ENCODE measurements around the gene FBRS.
"Not testable (repeated sequence)": the region's sequence is repeated elsewhere in the genome, so short reads cannot be mapped to it uniquely, and the experiment has no call there.

The FBRS gene

DNA sequence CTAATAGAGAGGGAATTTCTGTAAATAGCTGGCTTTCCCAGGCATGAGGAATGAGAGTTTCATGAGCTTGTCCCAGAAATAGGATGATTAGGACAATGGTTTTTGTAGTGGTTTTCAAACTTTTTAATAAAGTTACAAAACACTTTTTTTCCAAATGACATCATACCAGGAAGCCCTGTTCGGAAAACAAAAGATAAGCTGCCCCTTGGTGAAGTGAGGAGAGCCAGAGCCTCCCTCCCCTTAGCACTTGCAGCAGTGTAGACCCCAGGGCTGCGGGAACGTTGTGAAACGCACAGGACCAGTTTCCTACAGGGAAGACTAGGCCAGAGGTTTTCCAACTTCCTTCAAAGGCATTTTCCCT lies 7.6 kb downstream of the FBRS start:
- no peak for DNase-seq

DNA sequence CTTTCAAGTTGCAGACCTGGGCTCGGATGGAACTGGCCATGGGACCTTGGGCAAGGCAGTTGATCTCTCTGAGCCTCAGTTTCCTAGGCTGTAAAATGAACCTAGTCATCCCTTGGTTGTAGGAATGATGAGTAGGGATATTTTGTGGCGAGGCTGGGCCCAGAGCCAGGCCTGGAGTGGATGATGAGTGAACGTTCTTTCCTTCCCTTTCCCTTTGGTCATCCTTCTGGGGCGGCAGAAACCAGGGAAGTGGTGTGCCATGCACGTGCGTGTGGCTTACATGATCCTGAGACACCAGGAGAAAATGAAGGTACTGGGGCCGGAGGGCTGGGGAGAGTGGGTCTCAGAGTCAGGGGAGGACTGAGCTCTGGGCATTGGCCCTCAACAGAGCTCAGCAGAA lies 8.4 kb downstream of the FBRS start:
- no peak for DNase-seq

DNA sequence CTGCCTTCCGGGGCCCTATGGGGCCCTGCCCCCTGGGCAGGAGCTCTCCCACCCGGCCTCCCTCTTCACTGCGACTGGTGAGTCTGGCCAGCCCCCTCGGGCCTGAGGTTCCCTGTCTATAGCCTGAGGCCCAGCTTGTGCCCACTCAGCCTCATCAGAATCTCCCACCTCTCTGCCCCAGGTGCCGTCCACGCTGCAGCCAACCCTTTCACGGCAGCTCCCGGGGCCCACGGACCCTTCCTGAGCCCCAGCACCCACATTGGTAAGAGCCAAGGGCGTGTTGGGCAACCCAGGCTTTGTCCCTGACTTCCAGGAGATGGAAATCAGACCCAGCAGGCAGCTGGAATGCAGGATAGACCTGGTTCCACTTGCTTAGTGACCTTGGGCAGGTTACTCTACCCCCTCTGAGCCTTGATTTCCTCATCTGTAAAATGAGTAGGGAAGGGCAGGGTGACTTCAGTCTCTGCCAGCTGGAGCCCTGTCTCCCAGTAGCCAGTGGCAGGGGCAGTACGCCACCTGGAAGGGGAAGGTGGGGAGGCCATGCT lies 9.2 kb downstream of the FBRS start:
- DNase-seq: no peak

DNA sequence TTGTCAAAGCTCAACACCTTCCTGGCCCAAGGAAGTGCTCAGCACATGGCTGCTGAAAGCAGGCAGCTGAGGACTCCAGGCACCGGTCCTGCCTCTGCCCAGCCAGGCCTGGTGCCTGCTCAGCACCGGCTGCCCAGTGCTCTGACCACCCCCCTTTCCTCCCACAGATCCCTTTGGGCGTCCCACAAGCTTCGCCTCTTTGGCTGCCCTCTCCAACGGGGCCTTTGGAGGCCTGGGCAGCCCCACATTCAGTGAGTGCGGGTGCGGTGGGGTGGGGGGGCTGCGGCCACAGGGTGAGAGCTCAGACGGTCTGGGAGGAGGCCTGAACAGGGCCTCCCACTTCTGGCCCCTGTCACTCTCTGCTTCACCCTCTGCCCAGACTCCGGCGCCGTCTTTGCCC lies 10.2 kb downstream of the FBRS start:
- no peak for DNase-seq

DNA sequence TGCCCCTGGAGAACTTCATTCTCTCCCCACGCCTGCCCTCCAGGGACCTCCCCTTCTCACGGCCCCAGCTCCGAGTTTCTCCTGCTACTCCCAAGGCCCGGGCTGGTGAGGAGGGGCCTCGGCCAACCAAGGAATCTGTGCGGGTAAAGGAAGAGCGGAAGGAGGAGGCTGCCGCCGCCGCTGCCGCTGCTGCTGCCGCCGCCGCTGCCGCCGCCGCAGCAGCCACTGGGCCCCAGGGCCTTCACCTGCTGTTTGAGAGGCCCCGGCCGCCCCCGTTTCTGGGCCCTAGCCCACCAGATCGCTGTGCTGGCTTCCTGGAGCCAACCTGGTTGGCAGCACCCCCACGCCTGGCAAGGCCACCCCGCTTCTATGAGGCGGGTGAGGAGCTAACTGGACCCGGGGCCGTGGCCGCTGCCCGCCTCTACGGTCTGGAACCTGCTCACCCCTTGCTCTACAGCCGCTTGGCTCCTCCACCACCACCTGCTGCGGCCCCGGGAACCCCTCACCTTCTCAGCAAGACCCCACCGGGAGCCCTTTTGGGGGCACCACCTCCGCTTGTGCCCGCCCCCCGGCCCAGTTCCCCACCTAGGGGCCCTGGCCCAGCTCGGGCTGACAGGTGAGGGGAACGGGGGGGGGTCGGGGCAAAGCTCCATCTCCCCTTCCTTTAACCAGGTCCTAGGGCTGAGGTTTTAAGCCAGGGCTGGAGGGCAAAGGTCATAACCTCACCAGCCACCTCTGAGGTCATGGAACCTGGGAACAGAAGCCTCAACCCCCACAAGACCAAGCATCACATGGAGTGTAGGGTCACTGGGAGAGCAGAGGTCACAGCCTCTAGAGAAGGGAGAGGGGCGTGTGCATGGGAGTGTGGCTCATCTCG lies 11.0 kb downstream of the FBRS start:
- DNase-seq: no peak

DNA sequence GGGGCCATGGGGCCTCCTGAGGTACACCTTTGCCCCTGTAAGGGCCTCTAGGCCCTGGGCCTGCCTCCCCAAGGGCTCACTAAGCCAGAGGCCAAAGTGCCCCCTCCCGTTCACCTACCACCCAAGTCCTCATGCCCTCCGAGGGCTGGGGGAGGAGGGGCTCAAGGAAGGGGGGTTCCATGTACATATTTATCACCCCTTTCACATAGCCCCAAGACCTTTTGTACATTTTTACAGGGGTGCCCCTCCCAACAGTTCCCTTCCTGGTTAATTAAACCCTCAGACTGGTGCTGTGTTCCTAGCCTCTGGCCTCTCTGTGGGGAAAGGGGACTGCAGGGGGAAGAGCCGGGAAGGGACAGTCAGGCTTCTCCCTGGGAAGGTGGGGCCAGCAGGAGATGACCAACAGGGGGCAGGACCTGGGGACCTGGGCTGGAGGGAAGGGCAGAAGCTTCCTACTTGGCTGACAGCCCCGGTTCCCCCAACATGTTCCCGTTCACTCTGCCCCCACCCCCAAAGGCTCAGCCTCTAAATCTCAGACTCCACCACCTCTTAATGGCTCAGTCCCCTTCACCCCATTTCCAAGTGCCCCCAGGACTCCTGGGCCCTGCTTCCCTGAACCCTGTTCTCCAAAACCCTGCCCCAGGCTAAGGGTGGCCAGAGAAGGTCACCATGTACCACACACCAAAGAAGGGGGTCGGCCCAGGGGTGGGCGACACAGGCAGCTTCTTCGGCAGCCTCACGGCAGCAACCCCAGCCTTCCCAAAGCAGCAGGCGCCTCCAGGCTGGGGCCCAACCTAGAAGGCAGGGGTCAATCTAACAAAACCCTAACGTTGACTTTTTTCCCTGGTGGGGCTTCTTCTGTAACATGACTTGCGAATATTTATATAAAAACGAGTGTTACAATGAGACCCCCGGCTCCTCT lies 11.9 kb downstream of the FBRS start:
- DNase-seq: no peak

DNA sequence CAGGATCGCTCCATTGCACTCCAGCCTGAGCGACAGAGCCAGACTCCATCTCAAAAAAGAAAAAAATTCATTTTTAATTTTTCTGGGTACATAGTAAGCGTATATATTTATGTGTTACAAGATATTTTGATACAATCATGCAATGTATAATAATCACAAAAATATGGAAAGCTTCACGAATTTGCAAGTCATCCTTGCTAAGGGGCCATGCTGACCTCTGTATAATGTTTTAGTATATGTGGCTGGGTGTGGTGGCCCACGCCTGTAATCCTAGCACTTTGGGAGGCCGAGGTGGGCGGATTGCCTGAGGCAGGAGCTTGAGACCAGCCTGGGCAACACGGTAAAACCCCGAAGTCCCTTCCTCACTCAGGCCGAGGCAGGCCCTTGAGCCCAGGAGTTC lies 16.9 kb downstream of the FBRS start:
- DNase-seq: no peak

DNA sequence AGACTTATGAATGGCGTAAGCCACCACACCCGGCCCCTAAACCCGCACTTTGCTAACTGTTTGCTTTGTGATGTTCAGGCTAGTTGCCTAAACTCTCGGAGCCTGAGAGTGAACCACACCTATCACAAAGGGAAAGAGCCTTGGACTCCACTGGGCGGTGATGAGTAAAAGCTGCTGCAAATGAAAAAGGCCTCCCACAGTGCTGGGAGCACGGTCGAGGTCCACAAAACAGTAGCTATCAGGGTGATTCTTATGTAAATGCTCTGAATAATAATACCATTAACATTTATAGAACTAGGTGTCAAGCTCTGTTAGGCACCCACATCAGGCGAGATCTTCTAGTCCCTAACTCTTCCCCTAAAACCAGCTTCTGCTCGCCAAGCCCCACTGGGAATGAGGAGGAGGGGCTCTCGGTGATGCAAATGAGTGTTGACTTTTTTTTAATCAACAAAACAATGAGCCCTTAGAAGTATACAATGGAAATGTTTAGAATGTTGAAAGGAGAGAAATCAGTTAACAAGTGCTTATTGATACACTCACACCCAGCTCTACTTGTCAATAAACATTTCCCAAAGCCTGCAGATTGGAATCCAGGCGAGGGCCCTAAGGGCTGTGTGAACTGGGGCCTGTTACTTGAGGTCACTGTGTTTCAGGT lies 19.8 kb downstream of the FBRS start:
- DNase-seq: no peak

DNA sequence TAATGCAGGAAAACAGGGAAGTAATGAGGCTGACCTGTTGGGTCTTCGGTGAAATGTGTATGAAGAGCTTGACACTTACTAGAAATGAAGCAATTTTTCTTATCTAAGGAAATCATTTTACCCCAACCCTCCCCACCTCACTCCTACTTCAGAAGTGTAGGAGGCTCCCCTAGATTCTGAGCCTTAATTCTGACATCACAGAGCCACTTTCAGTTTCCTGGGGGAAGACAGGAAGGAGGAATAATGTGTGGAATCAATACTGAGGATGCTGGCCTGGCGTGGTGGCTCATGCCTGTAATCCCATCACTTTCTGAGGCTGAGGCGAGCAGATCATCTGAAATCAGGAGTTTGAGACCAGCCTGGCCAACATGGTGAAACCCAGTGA lies 20.3 kb downstream of the FBRS start:
- DNase-seq: no peak

DNA sequence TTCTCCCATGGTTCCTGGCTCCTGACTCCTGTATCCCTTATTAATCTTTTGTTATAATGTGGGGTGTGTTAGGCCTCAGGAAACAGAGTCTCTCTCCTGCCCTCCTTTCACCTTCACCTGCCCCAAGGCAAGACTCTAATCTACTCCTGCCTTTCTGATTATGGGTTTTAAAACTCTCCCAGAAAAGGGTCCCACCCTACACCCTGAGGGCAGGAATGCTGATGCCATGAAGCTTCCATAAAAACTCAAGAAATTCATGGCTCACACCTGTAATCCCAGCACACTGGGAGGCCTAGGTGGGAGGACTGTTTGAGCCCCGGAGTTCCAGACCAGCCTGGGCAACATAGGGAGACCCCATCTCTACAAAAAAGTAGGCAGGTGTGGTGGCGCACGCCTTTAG lies 22.1 kb downstream of the FBRS start:
- no peak for DNase-seq

DNA sequence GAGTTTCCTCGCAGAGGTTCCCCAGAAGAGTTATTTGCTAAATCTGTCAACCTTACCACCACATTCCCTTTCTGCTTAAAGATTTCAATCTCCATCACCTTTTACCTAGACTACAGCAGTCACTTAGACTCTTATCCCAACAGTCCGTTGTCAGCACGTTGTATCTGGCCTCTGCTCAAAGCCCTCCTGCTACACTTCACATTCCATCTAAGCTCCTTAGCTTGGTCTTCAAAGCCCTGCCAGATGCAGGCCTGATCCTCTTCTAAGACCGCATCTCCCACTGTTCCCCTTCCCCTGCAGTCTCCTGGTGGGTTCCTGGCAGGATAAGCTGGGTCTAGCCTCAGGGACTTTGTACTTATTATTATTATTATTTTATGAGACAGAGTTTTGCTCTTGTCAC lies 30.5 kb downstream of the FBRS start:
- DNase-seq: no peak

DNA sequence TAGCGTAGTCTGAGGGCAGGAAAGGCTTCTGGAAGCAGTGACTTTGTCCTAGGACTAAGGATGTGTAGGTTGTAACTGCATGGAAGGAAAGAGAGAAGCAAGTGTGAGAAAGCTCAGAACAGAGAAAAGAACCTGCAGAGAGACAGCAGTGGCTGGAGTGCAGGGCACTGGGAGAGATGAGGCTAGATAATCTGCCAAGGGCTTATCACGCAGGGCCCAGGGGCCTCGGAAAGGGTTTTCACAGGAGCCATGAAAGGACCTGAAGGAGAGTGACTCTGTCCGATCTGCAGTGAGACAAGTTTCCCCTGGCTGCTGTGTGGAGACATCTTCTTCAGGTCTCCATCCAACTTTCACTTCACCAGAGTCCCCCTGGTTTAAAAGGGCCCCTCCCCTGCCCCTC lies 33.7 kb downstream of the FBRS start:
- no peak for DNase-seq

DNA sequence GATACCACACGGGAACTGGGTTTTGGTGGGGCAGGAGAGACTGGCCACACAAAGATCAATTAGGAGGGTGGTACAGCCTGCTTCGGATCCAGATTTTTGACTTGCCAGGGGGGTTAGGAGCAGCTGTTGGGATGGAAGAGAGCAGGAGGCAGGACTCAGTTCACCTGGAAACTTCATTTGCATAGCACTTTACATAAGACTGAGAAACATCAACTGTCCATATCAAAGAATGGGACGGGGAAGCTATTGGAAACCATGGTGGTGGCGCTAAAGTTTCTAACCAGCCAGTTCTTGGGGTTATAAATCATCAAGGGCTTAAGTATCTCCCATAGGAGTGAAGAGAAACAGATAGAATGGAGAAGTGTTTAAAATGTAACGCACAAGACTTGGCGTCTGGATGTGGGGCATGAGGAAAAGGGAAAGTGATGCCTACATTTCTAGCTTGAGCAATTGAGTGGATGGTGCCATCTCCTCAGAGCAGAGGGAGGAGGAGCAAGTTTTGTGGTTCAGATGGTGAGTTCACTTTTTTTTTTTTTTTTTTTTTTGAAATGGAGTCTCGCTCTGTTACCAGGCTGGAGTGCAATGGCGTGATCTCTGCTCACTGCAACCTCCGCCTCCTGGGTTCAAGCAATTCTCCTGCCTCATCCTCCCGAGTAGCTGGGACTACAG lies 34.3 kb downstream of the FBRS start:
- no peak for DNase-seq

DNA sequence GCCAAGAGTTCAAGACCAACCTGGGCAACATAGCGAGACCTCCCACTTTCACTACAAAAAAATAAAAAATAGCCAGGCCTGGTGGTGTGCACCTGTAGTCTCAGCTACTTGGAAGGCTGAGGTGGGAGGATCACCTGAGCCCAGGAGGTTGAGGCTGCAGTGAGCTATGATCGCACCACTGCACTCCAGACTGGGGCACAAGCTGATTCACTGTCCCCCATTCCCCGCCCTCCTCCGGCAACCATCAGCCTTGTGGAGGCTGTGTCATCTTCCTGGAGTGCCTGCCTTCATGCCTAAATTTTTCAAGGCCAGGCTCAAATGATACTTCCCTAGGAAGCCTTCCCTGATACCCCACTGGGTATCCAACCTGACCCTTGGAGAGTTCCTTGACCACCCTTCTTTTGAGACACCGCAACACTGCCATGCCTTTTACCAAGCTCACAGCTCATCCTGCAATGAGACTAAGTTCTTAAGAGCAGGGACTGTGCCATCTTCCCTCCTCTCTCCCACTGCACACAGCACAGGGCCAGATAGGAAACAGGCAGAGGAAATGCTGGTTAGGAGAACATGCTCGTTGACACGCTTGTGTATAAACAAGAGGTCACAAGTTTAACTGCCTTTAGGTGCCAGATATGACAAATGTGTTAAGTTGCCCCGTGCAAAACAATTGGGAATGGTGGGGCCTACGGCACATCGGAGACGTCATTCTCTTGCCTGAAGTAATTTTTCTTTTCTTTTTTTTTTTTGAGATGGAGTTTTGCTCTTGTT lies 36.9 kb downstream of the FBRS start:
- no peak for DNase-seq

DNA sequence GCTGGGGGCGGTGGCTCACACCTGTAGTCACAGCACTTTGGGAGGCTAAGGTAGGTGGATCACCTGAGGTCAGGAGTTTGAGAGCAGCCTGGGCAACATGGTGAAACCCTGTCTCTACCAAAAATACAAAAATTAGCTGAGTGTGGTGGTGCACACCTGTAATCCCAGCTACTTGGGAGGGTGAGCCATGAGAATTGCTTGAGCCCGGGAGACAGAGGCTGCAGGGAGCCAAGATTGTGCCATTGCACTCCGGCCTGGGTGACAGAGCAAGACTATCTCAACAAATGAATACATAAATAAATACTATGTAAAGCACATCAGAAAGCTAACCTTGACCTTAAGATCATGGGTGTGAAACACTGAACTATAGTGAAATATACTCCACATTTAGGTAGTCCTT lies 38.4 kb downstream of the FBRS start:
- not testable (repeated sequence) for DNase-seq

DNA sequence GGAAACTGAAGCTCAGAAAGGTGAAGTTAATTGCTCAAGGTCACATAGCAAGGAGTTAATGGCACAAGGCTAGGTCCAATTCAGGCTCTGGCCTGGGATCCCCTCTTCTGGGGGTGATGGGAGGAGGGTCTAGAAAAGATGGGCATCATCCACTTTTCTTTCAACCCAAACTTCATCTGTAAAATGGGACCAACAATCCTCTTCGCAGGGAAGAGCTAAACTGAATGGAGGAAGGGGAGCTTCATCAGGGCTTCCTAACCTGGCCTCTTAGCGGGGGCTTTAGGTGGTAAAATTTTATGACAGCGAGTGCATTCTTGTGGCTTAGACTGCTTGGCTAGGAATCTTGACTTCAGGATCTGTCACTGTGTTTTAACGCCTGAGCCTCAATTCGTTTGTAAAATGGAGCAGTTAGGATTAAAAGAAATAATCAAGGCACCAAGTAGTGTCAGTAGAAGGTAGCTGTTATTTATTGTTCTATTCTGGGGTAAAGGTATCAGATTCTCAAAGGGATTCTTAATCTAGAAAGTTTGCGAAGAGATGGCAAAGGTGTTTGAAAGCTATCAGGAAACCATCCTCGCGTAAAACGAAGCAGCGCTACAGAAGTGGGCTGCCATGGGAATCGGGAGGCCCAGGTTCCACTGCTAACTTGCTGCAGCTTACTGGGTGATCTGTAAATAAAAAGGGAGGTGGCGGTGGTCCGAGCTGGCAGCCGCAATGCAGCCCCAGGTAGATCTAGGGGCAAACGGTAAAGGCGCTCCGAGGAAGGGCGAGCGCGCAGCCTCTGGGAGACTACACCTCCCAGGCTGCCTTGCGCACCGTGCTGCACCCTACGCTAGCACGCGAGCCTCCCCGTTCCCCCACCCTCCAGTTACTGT lies 39.3 kb downstream of the FBRS start:
- no peak for DNase-seq

DNA sequence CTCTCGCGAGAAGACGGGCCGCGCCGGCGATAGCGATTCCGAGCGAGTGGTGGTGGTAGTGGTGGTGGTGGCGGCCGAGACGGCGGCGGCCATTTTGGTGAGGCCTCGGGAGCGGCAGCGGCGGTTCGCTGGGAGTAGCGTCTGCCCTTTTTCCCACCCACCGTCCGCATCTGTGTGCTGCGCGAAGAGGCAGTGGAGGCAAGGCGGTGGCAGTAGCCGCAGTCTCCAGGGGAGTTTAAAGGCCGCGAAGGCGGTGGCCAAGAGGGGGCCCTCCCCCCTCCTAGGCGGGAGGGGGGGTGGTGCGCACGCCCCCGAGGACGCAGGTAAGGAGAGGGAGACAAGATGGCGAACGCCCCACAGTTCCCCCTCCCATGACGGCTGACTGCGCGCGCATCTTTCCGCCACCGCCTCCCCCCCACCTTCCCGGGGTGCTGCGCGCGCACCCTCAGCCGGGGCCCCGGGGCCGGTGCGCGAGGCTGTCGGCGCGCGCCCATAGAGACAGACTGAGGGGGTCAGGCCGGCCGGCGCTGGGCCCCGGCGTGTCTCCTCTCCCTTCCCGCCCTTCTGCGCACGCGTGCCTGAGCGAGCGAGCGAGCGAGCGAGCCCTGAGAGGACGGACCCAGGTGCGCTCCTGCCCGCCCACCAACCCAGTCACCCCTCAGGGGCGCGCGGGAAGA lies 40.0 kb downstream of the FBRS start:
- DNase-seq: peak; percentile 99

DNA sequence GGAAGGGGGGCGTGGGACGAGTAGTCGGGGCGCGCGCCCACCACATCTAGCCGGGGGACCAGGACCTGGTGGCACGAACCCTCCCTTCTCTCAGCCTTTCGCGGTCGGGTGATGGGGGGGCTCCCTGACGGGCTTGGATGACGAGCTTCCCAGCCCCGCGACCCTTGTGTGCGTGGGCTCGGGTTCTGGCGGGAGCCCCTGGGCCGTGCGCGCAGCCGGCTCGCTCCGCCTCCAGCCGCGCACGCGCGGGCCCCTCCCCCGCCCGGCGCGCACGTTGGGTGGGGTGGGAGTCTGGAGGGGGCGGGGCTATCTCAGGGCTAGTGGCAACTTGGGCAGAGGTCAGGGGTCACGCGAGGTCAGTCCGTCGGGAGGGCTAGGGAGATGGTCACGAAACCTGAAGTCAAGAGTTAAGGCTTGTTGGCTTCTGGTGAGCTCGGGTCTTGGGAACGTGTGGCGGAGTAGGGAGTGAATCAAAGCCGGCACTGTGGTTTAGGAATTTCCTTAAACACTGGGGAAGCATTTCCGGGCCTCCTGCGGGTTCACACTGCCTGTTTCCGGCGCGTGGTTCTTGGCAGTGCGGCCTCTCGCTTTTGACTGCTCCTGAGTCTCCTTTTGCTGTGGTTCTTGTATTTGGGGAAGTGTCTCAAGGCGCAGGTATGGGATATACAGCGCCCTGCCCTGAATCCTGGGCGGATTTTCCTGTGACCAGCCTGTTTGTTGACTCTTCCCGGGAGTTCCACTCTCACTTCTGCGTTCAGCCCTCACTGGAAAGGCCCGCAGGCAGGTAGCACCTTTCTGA lies 40.8 kb downstream of the FBRS start, which contains the start of gene SRCAP:
SRCAP (plus strand) TSS at position 356 of the 799 bp plus-strand sequence. CDS start 1,654 bp downstream, outside the sequence.
- peak; percentile 85 for DNase-seq

DNA sequence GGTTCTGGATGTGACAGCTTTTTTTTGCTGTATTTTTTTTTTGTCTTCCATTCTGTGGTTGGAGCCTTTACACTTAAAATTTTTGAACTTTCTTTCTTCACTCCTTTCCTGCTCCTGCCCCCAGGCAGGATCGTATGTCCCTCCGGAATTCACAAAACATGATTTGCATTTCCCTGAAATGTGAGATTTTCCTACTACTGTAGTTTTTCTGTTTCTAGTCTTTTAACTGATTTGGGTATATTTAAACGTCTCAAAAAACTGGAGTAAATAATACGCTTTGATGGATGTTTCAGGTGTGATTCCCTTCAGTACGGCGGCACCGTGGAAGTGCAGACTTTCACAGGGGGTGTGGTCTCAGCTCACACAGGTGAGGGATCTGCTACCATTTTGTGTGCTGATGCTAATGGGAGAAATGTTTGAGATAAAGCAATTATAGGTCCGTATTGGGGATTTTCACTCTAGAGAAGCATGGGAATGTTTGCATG lies 41.4 kb downstream of the FBRS start:
- no peak for DNase-seq
